Memory B cell (primary cell): ENCODE measurements around the gene TM4SF20.
"Not testable (repeated sequence)": the region's sequence is repeated elsewhere in the genome, so short reads cannot be mapped to it uniquely, and the experiment has no call there.

Experiments
- ATAC-seq: fragments of 150-1000 bp; cut with Tn5 transposase; 2 replicates; pipeline ENCODE4 v1.10.0; 2021; ENCODE audit warnings: low read depth, mild to moderate bottlenecking, moderate library complexity
- DNase-seq, 2 donors: peaks; one replicate each; pipeline ENCODE4 v3.0.0; 2022; ENCODE audit warnings: low spot score in 2 of 2
- H3K27ac Mint-ChIP-seq: one replicate; pipeline ENCODE4 v1.8.0; 2022; ENCODE audit warnings: mild to moderate bottlenecking, moderate library complexity, mixed read lengths
- H3K27me3 Mint-ChIP-seq: one replicate; pipeline ENCODE4 v1.8.0; 2022; ENCODE audit warnings: mixed read lengths
- H3K36me3 Mint-ChIP-seq: one replicate; pipeline ENCODE4 v1.8.0; 2022; ENCODE audit warnings: mild to moderate bottlenecking, mixed read lengths
- H3K4me1 Mint-ChIP-seq: one replicate; pipeline ENCODE4 v1.8.0; 2022; ENCODE audit warnings: mixed read lengths
- H3K4me3 Mint-ChIP-seq: one replicate; pipeline ENCODE4 v1.8.0; 2022; ENCODE audit warnings: mild to moderate bottlenecking, moderate library complexity, mixed read lengths
- H3K9me3 Mint-ChIP-seq: one replicate; pipeline ENCODE4 v1.8.0; 2022; ENCODE audit warnings: mixed read lengths

The TM4SF20 gene

GRCh38 chr2:227366769-227367426 is 12.2 kb downstream of the TM4SF20 start:
- Mint-ChIP-seq H3K27me3 (no peaks in the 10 kb centered on the region), H3K36me3 (no peaks in the 10 kb centered on the region), H3K4me3 (no peak overlapping the region), H3K27ac (no peak overlapping the region), H3K4me1 (no peaks in the 10 kb centered on the region), H3K9me3 (no peaks in the 10 kb centered on the region)
- no peak for ATAC-seq
- no peak for DNase-seq

GRCh38 chr2:227365833-227366232 is 13.3 kb downstream of the TM4SF20 start:
- ATAC-seq (no peak), DNase-seq (no peak)
- Mint-ChIP-seq H3K27ac (no peak overlapping the region), H3K36me3 (no peaks in the 10 kb centered on the region), H3K4me1 (no peaks in the 10 kb centered on the region), H3K27me3 (no peaks in the 10 kb centered on the region), H3K9me3 (no peaks in the 10 kb centered on the region), H3K4me3 (no peak overlapping the region)

- DNase-seq, H3K9me3 Mint-ChIP-seq, ATAC-seq, H3K27me3 Mint-ChIP-seq, H3K27ac Mint-ChIP-seq, H3K4me1 Mint-ChIP-seq, H3K36me3 Mint-ChIP-seq, H3K4me3 Mint-ChIP-seq: not testable (repeated sequence)
These were observed 14.4 kb downstream of the TM4SF20 start for GRCh38 chr2:227364585-227365263.

- peak overlapping the region; percentile 8 for H3K27ac Mint-ChIP-seq
- peak in 1 of 2 donors; percentile 13 for DNase-seq
These were observed 15.3 kb downstream of the TM4SF20 start for GRCh38 chr2:227363756-227364155.

GRCh38 chr2:227360351-227360750 is 18.8 kb downstream of the TM4SF20 start:
- no peaks in the 10 kb centered on the region for H3K27me3 Mint-ChIP-seq
- no peak for DNase-seq
- H3K4me3 Mint-ChIP-seq, result no peak overlapping the region
- H3K27ac Mint-ChIP-seq, result peak overlapping the region; percentile 8
- H3K4me1 Mint-ChIP-seq, result no peaks in the 10 kb centered on the region
- ATAC-seq, result no peak
- no peaks in the 10 kb centered on the region for H3K9me3 Mint-ChIP-seq
- peaks cover 12% of the 10 kb centered on the region for H3K36me3 Mint-ChIP-seq

More at GRCh38 chr2:227363756-227364155, 15.3 kb downstream of the TM4SF20 start:
- Mint-ChIP-seq H3K36me3 (peaks cover 7% of the 10 kb centered on the region), H3K4me1 (no peaks in the 10 kb centered on the region), H3K27me3 (no peaks in the 10 kb centered on the region), H3K4me3 (no peak overlapping the region), H3K9me3 (no peaks in the 10 kb centered on the region)
- ATAC-seq, result peak; percentile 34

- no peak for ATAC-seq
- peaks cover 12% of the 10 kb centered on the region for H3K36me3 Mint-ChIP-seq
- H3K27me3 Mint-ChIP-seq, result no peaks in the 10 kb centered on the region
- DNase-seq, result no peak
- no peaks in the 10 kb centered on the region for H3K9me3 Mint-ChIP-seq
- H3K27ac Mint-ChIP-seq, result peak overlapping the region; percentile 5
- no peaks in the 10 kb centered on the region for H3K4me1 Mint-ChIP-seq
- no peak overlapping the region for H3K4me3 Mint-ChIP-seq
These were observed 27.5 kb downstream of the TM4SF20 start for GRCh38 chr2:227351639-227352038.

- Mint-ChIP-seq H3K4me3 (no peak overlapping the region), H3K9me3 (no peaks in the 10 kb centered on the region), H3K4me1 (no peaks in the 10 kb centered on the region), H3K27me3 (no peaks in the 10 kb centered on the region), H3K36me3 (peaks cover 10% of the 10 kb centered on the region), H3K27ac (no peak overlapping the region)
- DNase-seq (no peak), ATAC-seq (no peak)
These were observed 29.0 kb downstream of the TM4SF20 start for GRCh38 chr2:227349989-227350612.

- H3K4me1 Mint-ChIP-seq, result no peaks in the 10 kb centered on the region
- ATAC-seq, result no peak
- no peak for DNase-seq
- H3K9me3 Mint-ChIP-seq, result no peaks in the 10 kb centered on the region
- no peak overlapping the region for H3K27ac Mint-ChIP-seq
- H3K27me3 Mint-ChIP-seq, result no peaks in the 10 kb centered on the region
- H3K36me3 Mint-ChIP-seq, result peaks cover 10% of the 10 kb centered on the region
- H3K4me3 Mint-ChIP-seq, result no peak overlapping the region
These were observed 30.8 kb downstream of the TM4SF20 start for GRCh38 chr2:227348324-227348723.

GRCh38 chr2:227347117-227347516 is 32.0 kb downstream of the TM4SF20 start:
- DNase-seq (no peak), ATAC-seq (no peak)
- no peak overlapping the region for H3K4me3 Mint-ChIP-seq
- H3K9me3 Mint-ChIP-seq, result no peaks in the 10 kb centered on the region
- no peaks in the 10 kb centered on the region for H3K27me3 Mint-ChIP-seq
- H3K4me1 Mint-ChIP-seq, result no peaks in the 10 kb centered on the region
- H3K27ac Mint-ChIP-seq, result no peak overlapping the region
- peaks cover 7% of the 10 kb centered on the region for H3K36me3 Mint-ChIP-seq

GRCh38 chr2:227344231-227344630 is 34.9 kb downstream of the TM4SF20 start:
- Mint-ChIP-seq H3K27me3 (no peaks in the 10 kb centered on the region), H3K27ac (no peak overlapping the region), H3K36me3 (peaks cover 8% of the 10 kb centered on the region), H3K9me3 (no peaks in the 10 kb centered on the region), H3K4me3 (no peak overlapping the region), H3K4me1 (no peaks in the 10 kb centered on the region)
- DNase-seq (no peak), ATAC-seq (no peak)

- ATAC-seq (no peak), DNase-seq (no peak)
- Mint-ChIP-seq H3K9me3 (no peaks in the 10 kb centered on the region), H3K36me3 (peaks cover 5% of the 10 kb centered on the region), H3K4me3 (no peak overlapping the region), H3K4me1 (no peaks in the 10 kb centered on the region), H3K27me3 (no peaks in the 10 kb centered on the region), H3K27ac (no peak overlapping the region)
These were observed 37.6 kb downstream of the TM4SF20 start for GRCh38 chr2:227341553-227341952.

- H3K27me3 Mint-ChIP-seq, result no peaks in the 10 kb centered on the region
- ATAC-seq (no peak), DNase-seq (no peak)
- no peak overlapping the region for H3K27ac Mint-ChIP-seq
- H3K36me3 Mint-ChIP-seq, result peaks cover 18% of the 10 kb centered on the region
- H3K9me3 Mint-ChIP-seq, result no peaks in the 10 kb centered on the region
- no peak overlapping the region for H3K4me3 Mint-ChIP-seq
- no peaks in the 10 kb centered on the region for H3K4me1 Mint-ChIP-seq
These were observed 39.0 kb downstream of the TM4SF20 start for GRCh38 chr2:227340106-227340505.

GRCh38 chr2:227339098-227339599 is 40.0 kb downstream of the TM4SF20 start:
- peaks cover 24% of the 10 kb centered on the region for H3K36me3 Mint-ChIP-seq
- H3K9me3 Mint-ChIP-seq, result no peaks in the 10 kb centered on the region
- H3K4me3 Mint-ChIP-seq, result no peak overlapping the region
- no peaks in the 10 kb centered on the region for H3K27me3 Mint-ChIP-seq
- no peak overlapping the region for H3K27ac Mint-ChIP-seq
- DNase-seq (no peak), ATAC-seq (no peak)
- H3K4me1 Mint-ChIP-seq, result no peaks in the 10 kb centered on the region

- Mint-ChIP-seq H3K9me3 (no peaks in the 10 kb centered on the region), H3K36me3 (peaks cover 24% of the 10 kb centered on the region), H3K27me3 (no peaks in the 10 kb centered on the region), H3K4me3 (no peak overlapping the region), H3K4me1 (no peaks in the 10 kb centered on the region), H3K27ac (no peak overlapping the region)
- no peak for DNase-seq
- no peak for ATAC-seq
These were observed 41.7 kb downstream of the TM4SF20 start for GRCh38 chr2:227337442-227337841.
